GM19455 (cell line): ENCODE results near the gene MINDY4.

Experiments
- ATAC-seq: cut with Tn5 transposase; IDR thresholded peaks from one replicate; pipeline ENCODE4 v1.9.1; 2021; ENCODE audit not compliant: unreplicated experiment

Gene MINDY4

DNA sequence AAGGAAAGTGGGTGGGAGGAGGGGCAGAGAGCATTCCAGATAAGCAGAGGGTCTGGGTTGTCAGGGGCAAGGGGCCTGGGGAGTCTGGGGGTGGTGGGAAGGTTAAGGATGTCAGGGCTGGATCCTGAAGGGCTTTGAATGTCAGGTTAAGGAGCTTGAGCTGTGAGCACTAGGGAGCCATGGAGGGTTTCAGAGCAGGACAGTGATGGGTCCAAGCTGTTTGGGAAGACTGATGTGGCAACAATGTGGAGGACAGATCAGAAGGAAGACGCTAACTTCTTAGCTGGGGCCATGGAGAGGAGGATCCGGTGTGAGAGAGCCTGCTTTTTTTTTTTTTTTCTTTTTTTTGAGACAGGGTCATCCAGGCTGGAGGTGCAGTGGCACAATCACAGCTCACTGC is 126.6 kb downstream of the MINDY4 start:
- ATAC-seq, result no peak

DNA sequence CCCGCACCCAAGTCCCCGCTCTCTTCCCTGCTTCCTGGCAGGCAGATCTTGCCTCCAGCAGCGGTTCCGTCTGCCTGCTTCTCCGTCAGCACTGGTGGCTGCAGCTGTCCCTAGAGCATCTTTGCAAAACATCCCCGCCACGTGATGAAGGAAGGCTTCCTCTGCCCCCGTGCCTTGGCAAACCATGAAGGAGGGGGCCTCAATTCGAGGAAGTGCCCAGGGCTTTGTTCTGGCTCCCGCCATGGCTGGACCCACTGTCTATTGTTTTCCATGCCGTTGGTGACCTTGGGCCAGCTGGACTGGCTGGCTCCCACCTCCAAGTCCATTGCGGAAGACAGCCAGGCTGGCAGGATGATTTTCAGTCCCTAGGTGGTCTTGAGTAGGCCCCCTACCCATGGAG is 127.2 kb downstream of the MINDY4 start:
- no peak for ATAC-seq

DNA sequence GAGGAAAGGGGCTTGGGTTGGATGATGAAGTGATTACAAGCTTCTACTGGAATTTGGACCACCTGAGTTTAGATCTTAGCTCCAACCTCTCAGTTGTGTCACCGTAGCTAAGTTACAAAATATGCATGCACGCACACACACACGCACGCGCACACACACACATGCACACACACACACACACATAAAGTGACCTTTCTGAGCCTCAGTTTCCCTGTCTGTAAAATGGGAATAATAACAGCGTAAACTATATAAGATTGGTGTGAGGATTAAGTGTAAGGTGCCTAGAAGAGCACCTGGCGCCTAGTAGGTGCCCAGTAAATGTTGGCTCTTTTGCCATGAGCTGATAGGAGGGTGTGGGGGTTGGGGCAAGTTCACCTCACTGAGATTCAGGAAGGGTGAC is 127.8 kb downstream of the MINDY4 start:
- ATAC-seq, result no peak

DNA sequence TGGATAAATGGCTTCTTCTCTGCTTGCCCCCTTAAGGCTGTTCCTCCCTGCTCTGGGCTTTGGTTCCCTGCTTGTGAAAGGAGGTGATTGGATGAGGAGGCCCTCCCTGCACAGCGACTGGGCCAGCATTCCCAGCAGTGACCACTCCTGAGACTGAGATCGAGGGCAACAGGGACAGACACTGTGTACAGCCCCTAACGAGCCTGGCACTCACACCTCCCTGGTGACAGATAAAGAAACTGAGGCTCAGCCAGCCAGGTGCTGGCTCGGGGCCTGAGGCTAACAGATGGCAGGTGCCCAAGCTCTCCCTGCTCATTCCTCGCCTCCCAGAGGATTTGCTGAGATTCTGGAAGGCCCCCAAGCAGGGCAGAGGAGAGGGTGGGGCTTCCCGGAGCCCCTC is 128.4 kb downstream of the MINDY4 start:
- ATAC-seq, result no peak

DNA sequence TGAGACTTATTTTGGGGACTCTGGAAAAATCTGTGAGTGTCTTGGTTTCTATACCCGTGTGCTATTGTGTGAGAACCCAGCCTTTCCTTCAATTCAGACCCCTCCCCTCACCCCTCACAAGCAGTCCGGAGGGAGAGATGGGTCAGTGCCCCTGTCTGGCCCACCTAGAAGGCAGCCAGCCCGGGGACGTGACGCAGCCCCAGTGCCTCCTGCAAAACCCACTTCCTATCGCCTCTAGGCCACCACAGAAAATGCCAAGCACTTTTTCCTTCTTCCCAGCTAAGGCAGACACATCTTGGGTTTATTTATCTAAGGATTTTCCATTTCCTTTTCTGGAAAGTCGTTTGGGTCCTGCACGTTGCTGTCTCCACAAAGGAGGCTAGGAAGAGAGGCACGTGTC is 128.8 kb downstream of the MINDY4 start:
- ATAC-seq, result no peak

DNA sequence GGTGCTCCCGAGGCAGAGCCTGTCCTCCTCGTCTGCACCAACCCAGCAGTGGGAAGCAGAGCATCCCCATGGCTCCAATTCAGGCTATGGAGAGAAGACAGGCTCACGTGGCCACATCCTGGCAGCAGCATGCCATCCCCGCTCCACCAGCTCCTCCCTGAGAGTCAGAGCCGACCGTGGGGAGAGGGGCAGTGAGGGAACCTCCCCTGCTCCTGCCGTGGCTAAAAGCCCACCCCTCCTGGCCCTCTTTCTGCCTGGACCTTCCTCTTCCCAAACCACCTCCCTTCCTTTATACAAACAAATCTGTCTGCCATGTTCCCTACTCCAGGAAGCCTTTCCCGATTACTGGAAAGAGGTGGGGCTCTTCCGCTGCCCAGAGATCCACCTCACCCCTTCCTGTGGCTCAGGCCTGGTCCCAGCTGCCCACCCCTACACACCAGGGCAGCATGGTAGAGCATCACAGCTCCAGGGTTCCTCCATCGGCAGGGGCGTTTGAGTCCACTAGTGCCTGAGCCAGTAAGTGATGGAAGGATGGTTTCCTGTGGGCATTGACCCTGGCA is 129.7 kb downstream of the MINDY4 start:
- no peak for ATAC-seq

DNA sequence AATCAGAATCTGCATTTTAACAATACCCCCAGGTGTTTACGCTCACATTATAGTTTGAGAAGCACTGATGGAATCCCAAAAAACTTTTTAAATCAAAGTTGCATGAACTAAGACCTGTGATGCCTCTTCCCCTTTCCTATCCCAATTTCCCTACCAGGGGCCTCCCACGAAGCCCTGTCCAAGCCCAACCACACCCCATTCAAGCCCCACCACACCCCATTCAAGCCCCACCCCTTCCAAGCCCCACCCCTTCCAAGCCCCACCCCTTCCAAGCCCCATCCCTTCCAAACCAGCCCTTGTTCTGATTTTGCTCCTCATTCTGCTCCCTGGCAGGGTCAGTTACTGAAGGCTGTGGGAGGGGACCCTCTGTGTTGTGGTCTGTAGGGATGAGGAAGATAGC is 130.6 kb downstream of the MINDY4 start:
- ATAC-seq, result no peak

DNA sequence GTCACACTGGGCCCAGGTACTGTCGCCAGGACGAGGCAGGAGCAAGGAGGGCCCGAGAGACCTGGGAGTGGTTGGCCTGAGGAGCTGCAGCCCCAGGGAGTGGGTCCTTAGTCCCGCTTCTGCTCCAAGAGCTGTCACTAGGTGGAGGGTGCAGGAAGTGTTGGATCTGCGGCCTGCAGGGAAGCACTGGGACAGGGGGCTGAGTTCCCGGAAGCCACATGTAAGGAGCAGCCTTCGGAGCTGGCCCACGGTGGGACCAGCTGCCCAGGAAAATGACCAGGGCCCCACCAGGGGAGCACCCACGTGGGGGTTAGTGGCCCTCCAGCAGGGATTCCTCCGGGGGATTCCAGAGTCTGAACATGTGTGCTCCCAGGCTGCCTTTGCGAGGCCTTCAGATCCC is 131.2 kb downstream of the MINDY4 start:
- no peak for ATAC-seq

DNA sequence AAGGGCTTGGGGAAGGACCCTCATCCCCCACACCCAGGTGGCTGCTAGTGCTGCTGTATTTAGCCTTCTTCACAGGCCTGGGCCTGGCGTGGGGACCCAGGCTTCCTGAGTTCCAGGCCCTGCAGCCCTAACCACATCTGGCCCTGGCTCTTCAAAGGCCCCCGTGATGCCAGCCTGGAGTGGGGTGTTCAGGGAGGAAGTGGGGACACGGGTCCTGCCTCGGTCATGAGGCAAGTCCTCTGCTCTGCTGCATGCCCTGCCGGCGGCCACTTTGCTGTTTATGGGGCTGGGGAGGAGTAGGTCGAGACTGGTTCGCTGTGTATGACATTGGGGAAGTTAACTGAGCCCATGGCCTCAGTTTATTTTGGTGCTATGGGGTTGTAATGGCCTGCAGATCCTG is 131.9 kb downstream of the MINDY4 start:
- ATAC-seq, result no peak

DNA sequence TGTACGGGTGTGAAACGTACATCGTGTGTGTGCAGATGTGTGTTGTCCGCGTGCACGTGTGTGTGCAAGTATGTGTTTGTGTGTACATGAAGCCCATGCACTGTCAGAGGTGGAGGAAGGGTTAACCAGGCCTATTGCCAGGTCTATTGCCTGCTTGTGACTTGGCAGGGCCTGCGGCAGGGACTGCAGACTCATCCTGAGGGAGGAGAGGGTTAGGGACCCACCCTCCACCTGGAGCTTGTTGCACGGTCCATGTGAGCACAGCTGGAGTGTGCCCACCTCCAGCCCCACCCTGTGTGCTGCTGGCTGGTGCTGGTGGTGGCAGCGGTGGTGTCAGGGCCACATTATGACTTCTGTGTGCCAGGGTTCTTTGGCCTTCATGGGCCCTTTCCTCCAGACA is 133.3 kb downstream of the MINDY4 start:
- ATAC-seq, result no peak

DNA sequence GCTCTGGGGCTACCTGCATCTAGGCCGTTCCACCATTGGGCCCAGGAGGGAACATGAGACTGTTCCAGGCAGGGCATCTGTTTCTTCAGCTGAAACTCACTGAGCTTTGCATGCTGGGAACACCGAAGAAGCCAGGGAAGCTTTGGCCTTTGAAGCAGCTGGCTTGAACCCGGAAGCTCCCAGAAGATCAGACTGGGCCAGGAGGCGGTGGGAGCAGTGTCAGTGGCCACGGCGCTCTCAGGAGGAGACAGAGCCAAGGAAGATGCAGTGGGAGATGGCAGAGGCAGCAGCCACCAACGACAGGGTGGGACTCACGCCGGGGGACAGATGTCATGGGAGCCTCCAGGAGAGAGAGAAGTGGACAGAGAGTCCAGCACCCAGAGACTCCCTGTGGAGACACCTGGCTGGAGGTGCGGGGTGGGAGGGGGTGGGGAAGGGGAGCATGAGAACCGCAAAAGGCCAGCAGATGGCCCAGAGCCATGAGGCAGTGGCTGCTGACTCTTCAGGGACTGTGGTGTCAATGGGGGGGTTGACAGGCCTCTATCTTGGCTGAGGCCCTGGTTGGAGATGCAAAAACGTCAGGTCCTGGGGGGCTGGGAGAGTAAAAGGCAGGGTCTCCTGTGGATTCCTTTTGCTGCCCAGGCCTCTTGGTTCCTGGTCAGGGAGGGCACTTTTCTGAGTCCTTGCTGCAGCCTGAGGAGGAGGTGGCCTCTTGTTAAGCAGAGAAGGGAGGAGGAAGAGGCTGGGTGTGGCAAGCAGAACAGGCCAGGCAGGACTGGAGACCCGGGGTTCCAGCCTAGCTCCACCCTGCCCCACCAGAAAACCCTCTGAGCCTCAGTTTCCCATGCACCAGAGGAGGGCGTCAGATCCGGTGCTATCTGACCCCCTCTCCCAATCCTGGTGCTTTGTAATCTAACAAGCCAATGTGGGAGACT is 134.1 kb downstream of the MINDY4 start:
- no peak for ATAC-seq

DNA sequence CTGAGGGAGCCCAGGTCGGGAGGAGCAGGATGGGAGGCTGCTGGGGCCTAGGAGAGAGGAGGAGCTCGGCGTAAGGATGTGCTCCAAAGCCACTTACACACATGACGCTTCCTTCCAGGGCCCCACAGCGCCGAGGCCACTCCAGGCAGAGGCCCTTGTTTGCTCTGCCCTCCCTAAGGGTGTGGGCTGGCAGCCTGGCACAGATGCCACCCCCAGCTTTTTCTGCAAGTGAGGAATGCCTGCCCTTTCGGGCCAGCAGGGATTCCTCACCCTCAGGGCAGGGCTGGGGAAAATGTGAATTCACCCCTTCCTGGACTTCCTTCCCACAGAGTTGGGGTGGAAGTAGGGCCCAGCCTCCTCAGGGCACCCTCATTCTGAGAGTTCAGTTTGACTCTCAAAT is 134.8 kb downstream of the MINDY4 start:
- ATAC-seq, result no peak

DNA sequence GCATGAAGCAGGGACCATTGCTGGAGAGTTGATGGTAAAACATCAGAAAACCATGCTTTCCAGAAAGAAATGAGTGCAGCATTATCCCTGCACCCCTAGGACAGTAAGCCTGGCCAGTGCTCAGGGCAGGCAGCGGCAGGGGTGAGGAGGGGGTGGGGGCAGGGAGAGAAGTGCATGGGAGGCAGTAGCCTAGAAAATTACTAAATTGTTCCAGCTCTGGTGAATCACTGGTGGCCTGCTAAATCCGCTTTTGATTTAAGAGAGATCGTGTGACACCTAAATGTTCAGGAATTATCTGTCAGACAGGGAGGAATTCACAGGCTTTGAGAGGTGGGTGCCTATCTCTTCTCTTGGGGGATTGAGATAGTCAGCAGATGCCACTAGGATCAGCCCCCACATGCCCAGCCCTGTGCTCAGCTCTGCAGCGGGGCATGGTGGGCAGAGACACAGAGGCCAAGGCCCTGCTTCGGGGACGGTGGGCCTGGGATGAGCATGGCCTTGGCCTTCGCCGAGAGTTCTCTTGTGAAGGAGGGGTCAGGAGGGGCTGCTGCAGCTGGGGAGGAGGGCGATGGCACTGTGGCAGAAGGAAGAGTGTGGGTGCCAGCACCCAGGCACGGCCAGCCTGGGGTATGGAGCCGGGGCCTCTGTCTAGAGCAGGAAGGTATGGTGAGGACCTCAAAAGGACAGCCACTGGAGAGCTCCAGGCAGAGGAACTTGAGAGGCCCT is 135.5 kb downstream of the MINDY4 start:
- no peak for ATAC-seq

DNA sequence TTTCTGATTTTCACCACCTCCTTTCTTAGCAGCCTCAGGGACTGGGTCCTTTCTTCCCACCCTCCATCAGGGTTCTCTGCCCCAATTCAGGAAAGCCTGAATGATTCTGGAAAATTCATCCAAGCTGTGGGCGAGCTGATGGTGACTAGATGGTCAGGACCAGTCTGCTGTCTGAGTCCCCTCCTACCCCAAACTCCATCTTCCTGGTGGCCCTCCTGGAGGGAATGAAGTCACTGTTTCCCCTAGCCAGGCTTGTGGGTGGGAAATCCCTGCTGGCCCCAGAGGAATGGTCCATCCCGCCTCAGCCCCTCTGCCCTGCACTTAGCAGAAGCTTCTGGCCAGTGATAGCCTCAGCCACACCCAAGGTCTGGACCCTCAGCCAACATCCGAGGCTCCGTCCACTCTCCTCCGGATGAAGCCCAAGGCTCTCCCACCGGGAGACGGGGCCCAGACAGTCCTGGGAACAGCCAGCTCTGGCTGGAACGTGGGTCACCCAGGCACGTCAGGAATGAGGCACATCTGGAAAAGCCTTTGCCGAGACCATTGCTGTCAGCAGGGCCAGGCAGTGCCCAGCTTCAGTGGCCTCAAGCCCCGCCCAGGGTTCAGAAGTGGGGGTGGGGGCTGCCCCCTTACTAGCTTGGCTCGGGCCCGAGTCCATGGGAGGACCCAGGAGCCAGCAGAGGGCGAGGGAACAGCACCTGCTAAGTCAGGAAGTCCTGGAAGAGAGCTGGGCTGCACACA is 136.5 kb downstream of the MINDY4 start:
- ATAC-seq, result no peak

DNA sequence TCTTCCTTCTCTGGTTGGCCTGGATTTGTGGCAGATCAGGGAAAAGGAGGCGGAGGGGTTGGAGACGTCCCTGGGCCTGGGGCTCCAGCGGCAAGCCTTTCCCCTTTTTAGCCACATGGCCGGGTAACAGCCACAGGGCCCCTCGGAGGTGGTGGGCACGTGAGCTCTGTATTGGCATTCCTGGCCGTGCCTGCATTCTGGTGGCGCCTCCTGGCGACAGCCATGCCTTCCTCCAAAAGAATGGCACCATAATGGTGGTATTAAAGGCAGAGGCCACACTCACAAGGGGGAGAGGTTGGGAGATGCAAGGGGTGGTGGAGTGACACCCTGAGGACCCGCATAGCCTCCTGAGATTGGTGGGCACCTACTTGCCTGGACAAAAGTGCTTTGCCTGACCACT is 137.5 kb downstream of the MINDY4 start:
- no peak for ATAC-seq

DNA sequence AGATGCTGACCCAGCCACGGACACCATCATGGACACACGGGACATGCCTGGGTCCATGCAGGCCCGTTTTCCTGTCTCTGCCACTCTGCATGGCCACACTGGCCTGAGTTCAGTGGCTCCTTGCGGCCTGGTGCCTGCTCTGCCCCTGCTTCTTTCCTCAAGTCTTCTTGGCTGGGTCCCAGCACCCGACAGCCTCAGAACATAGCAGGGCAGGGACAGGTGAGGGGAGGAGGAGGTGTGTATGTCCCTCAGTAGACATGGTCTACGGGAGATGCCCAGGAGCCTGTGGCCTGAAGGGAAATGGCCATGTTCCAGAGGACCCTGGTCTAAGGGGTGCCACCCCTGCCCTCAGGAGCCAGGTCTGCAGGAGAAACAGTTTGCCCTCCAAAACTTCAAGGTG is 138.2 kb downstream of the MINDY4 start:
- ATAC-seq, result no peak

DNA sequence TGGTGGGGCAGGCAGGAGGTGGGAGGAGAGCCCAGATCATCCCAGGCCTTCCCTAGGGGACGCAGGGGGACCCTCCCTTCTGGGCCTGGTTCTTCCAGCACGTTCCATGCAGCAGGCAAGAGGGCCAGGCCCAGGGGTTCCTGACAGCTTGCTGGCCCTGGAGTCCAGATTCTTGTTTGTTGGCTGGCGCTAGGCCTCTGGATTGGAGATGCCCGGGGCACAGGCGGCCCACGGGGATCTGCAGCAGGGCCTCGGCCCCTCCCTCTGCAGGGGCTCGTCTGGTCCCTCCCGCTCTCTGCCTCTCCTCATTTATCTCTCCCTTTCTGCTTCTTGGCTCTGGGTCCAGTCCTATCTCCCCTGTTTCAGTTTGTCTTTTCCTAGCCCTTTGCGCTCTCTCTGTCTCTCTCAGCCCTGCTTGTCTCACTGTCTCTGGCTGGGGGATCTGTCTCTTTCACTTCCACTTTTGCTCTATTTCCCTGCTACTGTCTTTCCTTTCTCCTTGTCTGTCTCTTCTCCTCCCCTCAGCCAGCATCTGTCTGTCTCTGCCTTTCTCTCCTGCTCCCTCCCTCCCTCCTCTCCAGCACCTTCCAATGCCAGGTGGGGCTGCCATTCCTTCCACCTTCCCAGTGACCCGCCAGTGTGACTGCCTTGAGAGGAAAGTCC is 139.3 kb downstream of the MINDY4 start:
- ATAC-seq, result no peak

DNA sequence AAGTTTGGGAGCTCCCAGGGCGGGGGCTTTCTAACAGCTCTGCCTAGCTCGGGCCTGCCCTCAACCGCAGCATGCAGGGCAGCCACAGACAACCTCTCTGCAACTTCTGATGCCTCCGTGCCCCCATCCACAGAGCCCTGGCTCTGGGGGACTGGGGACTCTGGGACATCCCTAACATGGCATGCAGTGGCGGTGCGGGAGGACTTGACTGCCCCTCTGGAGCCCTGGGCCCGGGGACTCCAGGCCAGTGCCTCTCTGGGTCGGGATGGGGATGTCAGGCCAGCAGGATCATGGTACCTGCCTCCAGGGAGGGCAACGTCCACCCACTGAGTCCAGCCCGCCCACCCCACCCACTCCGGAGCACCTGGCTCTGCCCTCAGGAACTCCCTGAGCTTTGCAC is 139.9 kb downstream of the MINDY4 start:
- no peak for ATAC-seq

DNA sequence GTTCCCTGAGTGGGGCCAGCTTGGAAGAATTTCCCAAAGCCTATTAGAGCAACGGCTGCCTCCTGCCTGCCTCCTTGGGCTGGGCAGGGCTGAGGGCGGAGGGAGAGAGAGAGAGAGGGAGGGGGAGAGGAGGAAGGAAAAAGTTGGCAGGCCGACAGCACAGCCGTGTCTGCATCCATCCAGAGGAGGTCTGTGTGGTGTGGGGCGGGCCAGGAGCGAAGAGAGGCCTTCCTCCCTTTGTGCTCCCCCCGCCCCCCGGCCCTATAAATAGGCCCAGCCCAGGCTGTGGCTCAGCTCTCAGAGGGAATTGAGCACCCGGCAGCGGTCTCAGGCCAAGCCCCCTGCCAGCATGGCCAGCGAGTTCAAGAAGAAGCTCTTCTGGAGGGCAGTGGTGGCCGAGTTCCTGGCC is 140.3 kb downstream of the MINDY4 start, which contains the start of gene AQP1:
TSS of gene AQP1 (plus strand) at position 293 of the 409 bp plus-strand sequence. CDS start at position 350, 57 bp downstream.
- no peak for ATAC-seq

DNA sequence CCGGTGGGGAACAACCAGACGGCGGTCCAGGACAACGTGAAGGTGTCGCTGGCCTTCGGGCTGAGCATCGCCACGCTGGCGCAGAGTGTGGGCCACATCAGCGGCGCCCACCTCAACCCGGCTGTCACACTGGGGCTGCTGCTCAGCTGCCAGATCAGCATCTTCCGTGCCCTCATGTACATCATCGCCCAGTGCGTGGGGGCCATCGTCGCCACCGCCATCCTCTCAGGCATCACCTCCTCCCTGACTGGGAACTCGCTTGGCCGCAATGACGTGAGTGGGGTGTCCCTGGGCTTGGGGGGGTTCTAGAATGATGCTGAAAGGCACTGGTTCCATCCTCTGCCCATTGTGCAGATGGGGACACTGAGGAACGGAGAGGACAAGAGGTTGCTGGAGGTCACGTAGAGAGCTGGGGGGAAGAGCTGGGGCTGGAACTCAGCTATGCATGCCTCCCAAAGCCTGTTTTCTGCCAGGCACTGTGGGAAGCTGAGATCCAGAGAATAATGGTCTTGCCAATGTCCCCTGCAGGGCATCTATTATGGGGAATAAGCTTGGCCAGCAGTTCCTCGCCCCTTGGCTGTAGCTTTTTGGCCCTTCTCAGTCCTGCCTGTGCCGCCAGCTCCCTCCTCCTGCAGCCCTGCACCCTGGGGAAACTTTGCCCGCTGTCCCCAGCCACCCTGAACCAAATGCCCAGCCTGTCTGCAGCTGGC is 141.0 kb downstream of the MINDY4 start:
- no peak for ATAC-seq
